Sciatic nerve (tissue), 2 donors: ENCODE measurements around the gene OR7A17. TPM values are rescaled to one million over a fixed set of nuclear protein-coding genes. Genes with fewer than 3 reads are reported as not detected.

Experiments
- ATAC-seq: fragments of 200-7000 bp; cut with Tn5 transposase; one replicate; pipeline ENCODE4 v1.9.1; 2020; ENCODE audit warnings: mild to moderate bottlenecking, moderate library complexity
- DNase-seq: peaks from one replicate; pipeline ENCODE4 v3.0.0-alpha.2; 2020; ENCODE audit warnings: low spot score
- intact Hi-C: fragments of 100-400 bp; cut with DNase I; formaldehyde crosslinking; loops from one replicate; pipeline ENCODE4 v1.14.2; 2022
- total RNA-seq: library from RNA; stranded (reverse); fragmentation: NEBNext Ultra II Directional; extraction: Animal tissue kit (Norgen Biotek cat#: 25700); gene quantifications from one replicate; pipeline ENCODE4 v1.2.1, GENCODE V29; 2021
- donor health status: DM: no; HTN: no; CAD: no.
- donor health status: DM: no; HTN: no; CAD: no.

Gene OR7A17
- total RNA-seq, result not detected

GRCh38 chr19:14886032-14886431 lies at the start of gene OR7A17:
Gene OR7A17 (minus strand): TSS chr19:14886132. CDS start chr19:14881355, 4,777 bp downstream.
- intact Hi-C loops, result no loop called here
- DNase-seq, result no peak
- no peak for ATAC-seq

GRCh38 chr19:14933506-14933905 lies 47.6 kb upstream of the OR7A17 start:
- intact Hi-C loops, result no loop called here
- no peak for DNase-seq
- no peak for ATAC-seq

- intact Hi-C loops, result no loop called here
Observed at GRCh38 chr19:14916848-14917247, 30.9 kb upstream of the OR7A17 start.

DNA sequence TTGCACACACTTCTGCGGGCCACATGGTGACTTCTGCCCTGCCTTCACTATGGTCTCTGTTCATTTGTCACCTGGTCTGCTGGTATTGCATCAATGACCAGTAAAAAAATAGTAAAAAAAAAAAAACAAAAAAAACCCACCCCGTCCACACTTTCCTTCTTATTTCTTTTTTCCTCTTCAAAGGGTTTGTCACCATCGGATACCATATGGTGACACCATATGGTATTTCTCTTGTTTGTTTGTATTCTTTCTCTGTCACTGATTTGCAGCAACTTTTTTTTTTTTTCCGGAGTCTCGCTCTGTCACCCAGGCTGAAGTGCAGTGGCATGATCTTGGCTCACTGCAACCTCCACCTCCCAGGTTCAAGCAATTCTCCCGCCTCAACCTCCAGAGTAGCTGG lies 29.2 kb upstream of the OR7A17 start:
- intact Hi-C loops, result no loop called here
- DNase-seq, result no peak
- no peak for ATAC-seq

More at GRCh38 chr19:14916848-14917247, 30.9 kb upstream of the OR7A17 start:
- DNase-seq (no peak), ATAC-seq (no peak)

- intact Hi-C loops, result no loop called here
- no peak for ATAC-seq
- no peak for DNase-seq
Observed at GRCh38 chr19:14906711-14907110, 20.8 kb upstream of the OR7A17 start.

DNA sequence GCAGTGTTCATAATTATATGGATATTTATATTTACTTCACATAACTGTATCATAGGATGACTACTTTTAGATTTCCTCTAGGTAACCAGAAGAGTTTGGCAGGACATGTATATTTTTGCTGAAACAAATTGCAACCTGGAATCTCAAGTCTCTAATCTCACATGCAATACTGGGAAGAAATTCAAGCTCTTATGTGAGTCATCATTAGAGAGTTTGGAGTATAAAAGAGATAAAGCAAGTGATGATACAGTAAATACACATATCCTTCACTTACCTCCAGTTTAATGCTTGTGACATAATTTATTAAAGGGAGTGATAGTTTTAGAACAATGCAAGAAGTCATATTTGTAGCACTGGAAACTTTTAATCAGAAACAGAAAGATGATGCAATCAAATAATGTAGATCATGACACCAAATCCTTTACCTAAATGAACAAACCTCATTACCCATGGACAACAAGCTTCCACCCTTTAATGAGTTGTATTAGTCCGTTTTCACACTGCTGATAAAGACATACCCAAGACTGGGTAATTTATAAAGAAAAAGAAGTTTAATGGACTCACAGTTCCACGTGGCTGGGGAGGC lies 15.8 kb upstream of the OR7A17 start:
- ATAC-seq, result no peak
- intact Hi-C loops, result no loop called here
- no peak for DNase-seq

DNA sequence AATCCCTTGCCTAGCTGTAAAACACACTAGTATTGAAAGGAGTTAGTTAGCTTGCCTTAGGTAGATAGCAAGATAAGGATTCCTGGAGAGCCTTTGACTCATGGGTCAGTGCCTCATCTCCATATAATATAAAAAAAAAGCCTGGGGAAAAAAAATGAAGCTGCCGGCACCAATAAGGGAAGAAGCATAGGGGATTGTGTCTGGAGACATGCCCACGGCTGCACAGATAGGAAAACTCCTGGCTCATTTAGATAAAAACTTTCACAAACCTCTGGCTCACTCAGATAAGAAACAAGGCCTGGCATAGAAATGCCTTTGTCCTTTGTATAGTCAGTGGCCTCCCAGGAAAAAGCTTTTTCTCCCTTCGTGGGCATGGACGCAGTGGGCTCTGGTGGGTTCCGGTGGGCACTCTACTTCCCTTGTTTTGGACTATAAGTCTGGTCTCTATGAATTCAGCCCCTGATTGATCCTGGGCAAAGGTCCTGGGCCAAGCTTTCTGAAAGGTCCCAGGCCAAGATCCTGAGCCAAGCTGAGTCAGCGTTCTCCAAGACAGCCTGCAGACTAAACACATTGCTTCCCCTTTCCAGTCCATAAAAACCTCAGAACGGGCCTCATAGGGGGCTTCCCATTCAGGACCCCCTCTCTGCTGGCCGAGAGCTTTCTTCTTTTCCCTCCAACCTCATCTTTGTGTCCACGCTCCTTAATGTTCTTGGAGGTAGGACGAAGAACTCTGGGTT lies 4.9 kb upstream of the OR7A17 start:
- intact Hi-C loops, result no loop called here
- no peak for ATAC-seq
- DNase-seq, result peak; percentile 60

DNA sequence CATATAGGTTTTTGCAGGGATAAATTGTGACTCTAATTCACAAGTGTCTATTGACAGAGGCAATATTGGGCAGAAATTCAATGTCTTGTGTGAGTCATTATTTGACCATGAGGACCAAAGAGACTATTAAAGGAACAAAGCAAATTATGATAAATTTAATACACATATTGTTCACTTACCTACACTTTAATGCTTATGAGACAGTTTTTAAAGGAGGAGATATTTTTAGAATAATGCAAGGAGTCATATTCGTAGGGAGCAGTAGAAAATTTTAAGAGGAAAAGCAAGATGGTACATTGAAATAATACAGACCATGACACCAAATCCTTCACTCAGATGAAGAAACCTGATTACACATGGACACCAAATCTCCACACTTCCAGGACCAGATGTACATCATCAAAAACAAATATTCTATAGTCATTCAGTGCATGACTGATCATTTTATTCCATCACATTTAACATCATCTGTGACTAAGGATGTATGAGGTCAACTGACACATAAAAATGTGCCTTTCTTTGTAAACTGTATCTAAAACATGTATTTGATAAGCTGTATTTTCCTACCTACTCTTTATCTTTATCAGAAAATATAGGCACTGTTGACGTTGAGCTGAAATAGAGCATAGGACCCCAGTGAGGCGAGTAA lies 4.2 kb upstream of the OR7A17 start:
- DNase-seq (no peak), ATAC-seq (no peak)
- intact Hi-C loops, result no loop called here

- no peak for DNase-seq
- ATAC-seq, result no peak
- intact Hi-C loops, result no loop called here
Observed at GRCh38 chr19:14871619-14872230, 14.2 kb downstream of the OR7A17 start.

DNA sequence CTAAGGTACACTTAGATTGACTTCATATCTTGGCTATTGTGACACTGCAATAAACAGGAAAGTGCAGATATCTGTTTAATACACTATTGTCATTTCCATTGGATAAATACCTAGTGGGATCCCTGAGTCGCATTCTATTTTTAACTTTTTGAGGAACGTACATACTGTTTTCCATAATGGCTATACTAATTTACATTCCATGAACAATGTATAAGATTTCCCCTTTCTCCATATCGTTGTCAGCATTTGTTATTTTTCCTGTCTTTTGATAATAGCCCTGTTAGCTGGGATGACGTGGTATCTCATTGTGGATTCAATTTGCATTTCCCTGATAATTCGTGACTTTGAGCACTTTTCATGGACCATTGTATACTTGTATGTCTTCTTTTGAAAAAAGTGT lies 17.4 kb downstream of the OR7A17 start:
- DNase-seq (no peak), ATAC-seq (no peak)
- intact Hi-C loops, result no loop called here

GRCh38 chr19:14848822-14849221 lies 37.1 kb downstream of the OR7A17 start, which contains the start of gene OR7A10:
Gene OR7A10 (minus strand): TSS chr19:14848922. CDS start chr19:14841877, 7,045 bp downstream.
- intact Hi-C loops, result no loop called here
- no peak for DNase-seq
- no peak for ATAC-seq

- DNase-seq (no peak), ATAC-seq (no peak)
- intact Hi-C loops, result no loop called here
Observed at GRCh38 chr19:14843578-14843977, 42.4 kb downstream of the OR7A17 start.

GRCh38 chr19:14843169-14843568 lies 42.8 kb downstream of the OR7A17 start:
- ATAC-seq (no peak), DNase-seq (no peak)
- intact Hi-C loops, result no loop called here

- intact Hi-C loops, result no loop called here
- DNase-seq (no peak), ATAC-seq (no peak)
Observed at GRCh38 chr19:14840206-14840605, 45.7 kb downstream of the OR7A17 start.

DNA sequence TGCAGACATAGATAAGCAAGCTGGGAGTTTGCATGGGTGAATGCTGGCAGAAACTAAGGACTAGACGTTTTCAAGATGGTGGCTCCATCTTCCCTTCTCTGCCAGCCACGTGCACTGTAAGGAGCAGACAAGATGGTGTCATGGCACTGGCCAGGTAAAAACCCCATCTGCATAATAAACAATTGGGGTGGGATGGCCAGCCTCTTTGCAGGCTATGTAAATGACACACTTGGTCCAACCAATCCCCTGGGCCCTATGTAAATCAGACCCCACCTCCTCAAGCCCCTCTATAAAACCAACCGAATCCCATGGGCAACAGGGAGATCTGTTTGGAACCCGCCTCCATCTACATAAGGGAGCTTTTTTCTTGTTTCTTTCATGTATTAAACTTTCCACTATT lies 48.5 kb downstream of the OR7A17 start:
- ATAC-seq (no peak), DNase-seq (no peak)
- intact Hi-C loops, result no loop called here

- ATAC-seq (no peak), DNase-seq (no peak)
- intact Hi-C loops, result no loop called here
Observed at GRCh38 chr19:14835011-14835410, 50.9 kb downstream of the OR7A17 start, which contains the start of the genes OR7A5 and OR7C1. Gene OR7A5 (minus strand): TSS chr19:14835185. CDS start chr19:14828241, 6,944 bp downstream. Gene OR7C1 (minus strand): TSS chr19:14835185. CDS start chr19:14800136, 35,049 bp downstream.

DNA sequence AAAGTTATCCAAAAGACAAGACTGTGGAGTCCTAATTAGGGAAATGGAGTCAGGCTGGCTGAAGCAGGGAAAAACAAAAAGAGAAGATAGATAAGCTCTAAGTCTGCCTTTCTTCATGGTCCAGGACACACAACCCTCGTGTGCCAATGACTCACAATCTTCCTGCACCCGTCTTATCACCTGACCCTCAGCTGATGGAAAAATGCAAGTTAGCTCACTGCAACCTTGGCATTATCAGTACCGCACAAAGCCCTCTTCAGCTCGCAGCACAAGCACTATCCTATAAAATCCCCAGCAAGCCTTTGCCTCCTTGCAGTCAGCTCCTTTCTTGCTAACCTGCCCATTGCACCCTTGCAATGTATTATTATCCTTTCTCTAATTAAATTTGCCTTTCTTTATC lies 55.2 kb downstream of the OR7A17 start:
- intact Hi-C loops, result no loop called here
- DNase-seq, result no peak
- ATAC-seq, result no peak
